Measurements from ENCODE around the gene ATG9A.
"Not testable (repeated sequence)": the region's sequence is repeated elsewhere in the genome, so short reads cannot be mapped to it uniquely, and the experiment has no call there.

Gene ATG9A

GRCh38 chr2:219229305-219230058 is at the start of gene ATG9A, which contains the start of gene ANKZF1:
TSS of gene ATG9A (minus strand) at chr2:219229636. CDS start at chr2:219228024, 1,612 bp downstream.
TSS of gene ANKZF1 (plus strand) at chr2:219229806. CDS start at chr2:219230258, 452 bp downstream.
- peak; percentile 96 for DNase-seq (ENCODE audit: low read depth)

GRCh38 chr2:219278655-219279150 is 49.3 kb upstream of the ATG9A start:
- DNase-seq (ENCODE audit: low read depth) = no peak

GRCh38 chr2:219277703-219278654 is 48.5 kb upstream of the ATG9A start:
- DNase-seq (ENCODE audit: low read depth) = peak; percentile 51

GRCh38 chr2:219274361-219274921 is 45.0 kb upstream of the ATG9A start:
- DNase-seq (ENCODE audit: low read depth) = no peak

GRCh38 chr2:219273937-219274336 is 44.5 kb upstream of the ATG9A start:
- no peak for DNase-seq (ENCODE audit: low read depth)

- DNase-seq (ENCODE audit: low read depth) = no peak
These were observed 43.6 kb upstream of the ATG9A start for GRCh38 chr2:219272995-219273394.

- no peak for DNase-seq (ENCODE audit: low read depth)
These were observed 42.9 kb upstream of the ATG9A start for GRCh38 chr2:219272356-219272755.

- DNase-seq (ENCODE audit: low read depth) = no peak
These were observed 41.6 kb upstream of the ATG9A start for GRCh38 chr2:219271021-219271420.

GRCh38 chr2:219270055-219270372 is 40.6 kb upstream of the ATG9A start:
- DNase-seq (ENCODE audit: low read depth) = no peak

- no peak for DNase-seq (ENCODE audit: low read depth)
These were observed 40.1 kb upstream of the ATG9A start for GRCh38 chr2:219269362-219270054.

- no peak for DNase-seq (ENCODE audit: low read depth)
These were observed 38.9 kb upstream of the ATG9A start for GRCh38 chr2:219268294-219268693.

- no peak for DNase-seq (ENCODE audit: low read depth)
These were observed 37.5 kb upstream of the ATG9A start for GRCh38 chr2:219266886-219267285.

- no peak for DNase-seq (ENCODE audit: low read depth)
These were observed 36.8 kb upstream of the ATG9A start for GRCh38 chr2:219266232-219266631.

- no peak for DNase-seq (ENCODE audit: low read depth)
These were observed 31.8 kb upstream of the ATG9A start for GRCh38 chr2:219261024-219261855.

- not testable (repeated sequence) for DNase-seq (ENCODE audit: low read depth)
These were observed 29.5 kb upstream of the ATG9A start for GRCh38 chr2:219258942-219259341.

GRCh38 chr2:219254590-219255201 is 25.3 kb upstream of the ATG9A start:
- DNase-seq (ENCODE audit: low read depth) = no peak

GRCh38 chr2:219253753-219254589 is 24.5 kb upstream of the ATG9A start, which contains the start of gene TUBA4A:
TSS of gene TUBA4A (minus strand) at chr2:219253918. CDS start at chr2:219253858, 60 bp downstream.
- DNase-seq (ENCODE audit: low read depth) = peak; percentile 86

GRCh38 chr2:219252900-219253752 is 23.7 kb upstream of the ATG9A start, which contains the start of gene TUBA4B:
TSS of gene TUBA4B (plus strand) at chr2:219253243. CDS start at chr2:219253408, 165 bp downstream.
- DNase-seq (ENCODE audit: low read depth) = no peak

Measured in stimulated activated CD8-positive, alpha-beta memory T cell treated with anti-CD3 and anti-CD28 coated beads, Interleukin-12 subunit alpha, Interleukin-12 subunit beta, amount 100 ng/mL, for 4 hours (primary cell).